Keratinocyte (primary cell): ENCODE data around the gene RALGPS2. TPM values are rescaled to one million over a fixed set of nuclear protein-coding genes. Genes with fewer than 3 reads are reported as not detected.

Experiments used
- DNase-seq: peaks from one replicate; pipeline ENCODE4 v3.0.0-alpha.2; 2011; ENCODE audit warnings: low read depth, missing footprints, low spot score
- FAIRE-seq: peaks from 2 replicates; lab custom pipeline; 2011; peaks lifted over from hg19 to GRCh38; lab: Jason Lieb, UNC
- H2AFZ ChIP-seq: 2 replicates; pipeline ENCODE4 v1.6.0; 2012; ENCODE audit warnings: low read length, control low read depth, inconsistent platforms; ENCODE audit not compliant: control insufficient read depth
- H3K27ac ChIP-seq: 2 replicates; pipeline ENCODE4 v1.5.1; 2011; ENCODE audit warnings: low read length; ENCODE audit not compliant: control insufficient read depth, insufficient read depth
- H3K27me3 ChIP-seq: 3 replicates; pipeline ENCODE4 v1.6.0; 2011; ENCODE audit warnings: low read length; ENCODE audit not compliant: control insufficient read depth, insufficient read depth; ENCODE audit errors: extremely low read depth
- H3K36me3 ChIP-seq, 2 experiments: 2 replicates in 1 of 2; 3 replicates in 1 of 2; pipeline ENCODE4 v1.5.1; 2011; ENCODE audit warnings: low read length in 2 of 2, mild to moderate bottlenecking in 1 of 2; ENCODE audit not compliant: control insufficient read depth in 2 of 2, insufficient read depth in 2 of 2; ENCODE audit errors: extremely low read depth in 1 of 2
- H3K4me1 ChIP-seq: 3 replicates; pipeline ENCODE4 v1.5.1; 2011; ENCODE audit warnings: low read length; ENCODE audit not compliant: control insufficient read depth, insufficient read depth; ENCODE audit errors: extremely low read depth
- H3K4me2 ChIP-seq: 3 replicates; pipeline ENCODE4 v1.6.0; 2011; ENCODE audit warnings: low read depth, low read length; ENCODE audit not compliant: control insufficient read depth, insufficient read depth; ENCODE audit errors: extremely low read depth
- H3K4me3 ChIP-seq, 3 experiments: fragments of 200-600 bp in 1 of 3; sonication (generic) in 1 of 3; 2 replicates in 2 of 3; 3 replicates in 1 of 3; pipeline ENCODE4 v1.5.1; 2011 to 2016; ENCODE audit warnings: low read length in 3 of 3, mild to moderate bottlenecking in 3 of 3, control low read depth in 2 of 3, inconsistent platforms in 1 of 3, low read depth in 1 of 3, mixed read lengths in 1 of 3, mixed run types in 1 of 3, moderate library complexity in 1 of 3; ENCODE audit not compliant: control insufficient read depth in 2 of 3, insufficient read depth in 2 of 3; ENCODE audit errors: extremely low read depth in 1 of 3
- H3K79me2 ChIP-seq: 2 replicates; pipeline ENCODE4 v1.6.0; 2012; ENCODE audit warnings: low read length; ENCODE audit not compliant: control insufficient read depth, insufficient read depth
- H3K9ac ChIP-seq: 3 replicates; pipeline ENCODE4 v1.6.0; 2011; ENCODE audit warnings: low read length; ENCODE audit not compliant: control insufficient read depth, insufficient read depth; ENCODE audit errors: extremely low read depth
- H3K9me1 ChIP-seq: 3 replicates; pipeline ENCODE4 v1.6.0; 2011; ENCODE audit warnings: low read length; ENCODE audit not compliant: control insufficient read depth, insufficient read depth; ENCODE audit errors: extremely low read depth
- H3K9me3 ChIP-seq: 2 replicates; pipeline ENCODE4 v1.5.1; 2012; ENCODE audit warnings: low read depth, low read length; ENCODE audit not compliant: control insufficient read depth
- H4K20me1 ChIP-seq: 3 replicates; pipeline ENCODE4 v1.6.0; 2011; ENCODE audit warnings: low read length; ENCODE audit not compliant: control insufficient read depth, insufficient read depth; ENCODE audit errors: extremely low read depth
- EZH2 ChIP-seq: IDR thresholded peaks from one replicate; pipeline ENCODE4 v1.6.1; 2012; ENCODE audit warnings: inconsistent platforms, mild to moderate bottlenecking, low read length, moderate library complexity
- dilution Hi-C: fragments of 300-500 bp; cut with MboI; formaldehyde crosslinking; loops from one replicate; pipeline ENCODE4 v1.7.0; 2020; ENCODE audit warnings: low sequenced_read_pairs; ENCODE audit not compliant: extremely low pct_ligation_motif_present
- polyA plus RNA-seq, 5 experiments: library from polyadenylated mRNA; depleted of rRNA in 3 of 5; stranded (reverse) in 3 of 5; stranded (forward) in 1 of 5; unstranded in 1 of 5; fragments of >200 nt; gene quantifications; 1 replicate in 1 of 5; 2 replicates in 3 of 5; 3 replicates in 1 of 5; pipeline versions ENCODE4 v1.2.1 to v1.2.3, GENCODE V29; 2011 to 2012; ENCODE audit warnings: missing spikeins in 2 of 5, low read depth in 1 of 5, low replicate concordance in 1 of 5
- TF ChIP-seq, protein P1 (sequence below), 3 experiments: IDR thresholded peaks in 1 of 3; conservative IDR thresholded peaks in 1 of 3; optimal IDR thresholded peaks in 1 of 3; 2 replicates in 2 of 3; 3 replicates in 1 of 3; pipeline versions ENCODE3 to v1.5.1; 2011; ENCODE audit warnings: low read length in 3 of 3, mild to moderate bottlenecking in 3 of 3, moderate library complexity in 2 of 3, control low read depth in 1 of 3, inconsistent platforms in 1 of 3; ENCODE audit not compliant: insufficient read depth in 2 of 3; ENCODE audit errors: extremely low read depth in 1 of 3

The RALGPS2 gene
- polyA plus RNA-seq, 1 donor (not counting 4 experiments of a cell fraction or from before 2014, with no cell fraction given) = 14.8 TPM

GRCh38 chr1:178683291-178683690 lies 41.8 kb upstream of the RALGPS2 start:
- TF ChIP-seq, protein P1, sequence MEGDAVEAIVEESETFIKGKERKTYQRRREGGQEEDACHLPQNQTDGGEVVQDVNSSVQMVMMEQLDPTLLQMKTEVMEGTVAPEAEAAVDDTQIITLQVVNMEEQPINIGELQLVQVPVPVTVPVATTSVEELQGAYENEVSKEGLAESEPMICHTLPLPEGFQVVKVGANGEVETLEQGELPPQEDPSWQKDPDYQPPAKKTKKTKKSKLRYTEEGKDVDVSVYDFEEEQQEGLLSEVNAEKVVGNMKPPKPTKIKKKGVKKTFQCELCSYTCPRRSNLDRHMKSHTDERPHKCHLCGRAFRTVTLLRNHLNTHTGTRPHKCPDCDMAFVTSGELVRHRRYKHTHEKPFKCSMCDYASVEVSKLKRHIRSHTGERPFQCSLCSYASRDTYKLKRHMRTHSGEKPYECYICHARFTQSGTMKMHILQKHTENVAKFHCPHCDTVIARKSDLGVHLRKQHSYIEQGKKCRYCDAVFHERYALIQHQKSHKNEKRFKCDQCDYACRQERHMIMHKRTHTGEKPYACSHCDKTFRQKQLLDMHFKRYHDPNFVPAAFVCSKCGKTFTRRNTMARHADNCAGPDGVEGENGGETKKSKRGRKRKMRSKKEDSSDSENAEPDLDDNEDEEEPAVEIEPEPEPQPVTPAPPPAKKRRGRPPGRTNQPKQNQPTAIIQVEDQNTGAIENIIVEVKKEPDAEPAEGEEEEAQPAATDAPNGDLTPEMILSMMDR (optimal IDR thresholded peaks at IDR 0.05 in 1 of 3, IDR thresholded peaks at IDR 0.05 in 1 of 3, conservative IDR thresholded peaks at IDR 0.05 in 1 of 3; ENCODE audit: extremely low read depth in 1 of 3, insufficient read depth in 2 of 3, low read length in 3 of 3) = no peak
- no peak for TF ChIP-seq EZH2
- Histone ChIP-seq H3K4me3 (no peak overlapping the region), H3K4me2 (no peak overlapping the region), H3K9ac (no peak overlapping the region), H3K36me3 (no peaks in the 10 kb centered on the region), H2AFZ (no peak overlapping the region), H3K9me1 (no peaks in the 10 kb centered on the region), H3K79me2 (no peaks in the 10 kb centered on the region), H3K9me3 (no peaks in the 10 kb centered on the region), H3K27ac (no peak overlapping the region), H4K20me1 (no peaks in the 10 kb centered on the region), H3K4me1 (peaks cover 45% of the 10 kb centered on the region), H3K27me3 (no peaks in the 10 kb centered on the region)
- dilution Hi-C loops = no loop called here
- DNase-seq (no peak), FAIRE-seq (peak; percentile 29)

- Histone ChIP-seq H4K20me1 (no peaks in the 10 kb centered on the region), H3K4me2 (no peak overlapping the region), H3K9me1 (no peaks in the 10 kb centered on the region), H3K36me3 (no peaks in the 10 kb centered on the region), H3K9me3 (no peaks in the 10 kb centered on the region), H3K4me1 (peaks cover 45% of the 10 kb centered on the region), H3K79me2 (no peaks in the 10 kb centered on the region), H3K27me3 (no peaks in the 10 kb centered on the region), H2AFZ (no peak overlapping the region), H3K27ac (peak overlapping the region; percentile 76), H3K9ac (no peak overlapping the region), H3K4me3 (no peak overlapping the region)
- dilution Hi-C loops = no loop called here
- DNase-seq = no peak
- FAIRE-seq = no peak
- TF ChIP-seq, protein P1 (optimal IDR thresholded peaks at IDR 0.05 in 1 of 3, IDR thresholded peaks at IDR 0.05 in 1 of 3, conservative IDR thresholded peaks at IDR 0.05 in 1 of 3; ENCODE audit: extremely low read depth in 1 of 3, insufficient read depth in 2 of 3, low read length in 3 of 3) = no peak
- no peak for TF ChIP-seq EZH2
These were observed 40.9 kb upstream of the RALGPS2 start for GRCh38 chr1:178684111-178684510.
